HG02981 (cell line): ENCODE measurements around the gene ZBTB1.
"Not testable (repeated sequence)": the region's sequence is repeated elsewhere in the genome, so short reads cannot be mapped to it uniquely, and the experiment has no call there.

Experiments
- ATAC-seq: cut with Tn5 transposase; IDR thresholded peaks from one replicate; pipeline ENCODE4 v1.9.1; 2021; ENCODE audit warnings: mild to moderate bottlenecking, moderate library complexity; ENCODE audit not compliant: unreplicated experiment

ZBTB1 gene

GRCh38 chr14:64522591-64523355 is 18.2 kb downstream of the ZBTB1 start:
- no peak for ATAC-seq

GRCh38 chr14:64525354-64525753 is 20.8 kb downstream of the ZBTB1 start:
- no peak for ATAC-seq

- no peak for ATAC-seq
These were observed 27.0 kb downstream of the ZBTB1 start for GRCh38 chr14:64531567-64531966.

GRCh38 chr14:64536488-64537245 is 32.1 kb downstream of the ZBTB1 start:
- ATAC-seq = no peak

- peak; percentile 95 for ATAC-seq
These were observed 35.9 kb downstream of the ZBTB1 start, which contains the start of gene HSPA2 for GRCh38 chr14:64540208-64541202. TSS of gene HSPA2 (plus strand) at chr14:64540741. CDS start at chr14:64540850, 109 bp downstream.

GRCh38 chr14:64541261-64541971 is 36.8 kb downstream of the ZBTB1 start:
- ATAC-seq = no peak

GRCh38 chr14:64541972-64542835 is 37.6 kb downstream of the ZBTB1 start:
- ATAC-seq = no peak

- no peak for ATAC-seq
These were observed 38.2 kb downstream of the ZBTB1 start for GRCh38 chr14:64542836-64543201.

GRCh38 chr14:64544607-64545312 is 40.2 kb downstream of the ZBTB1 start:
- ATAC-seq = no peak

- ATAC-seq = no peak
These were observed 44.4 kb downstream of the ZBTB1 start for GRCh38 chr14:64549016-64549415.

GRCh38 chr14:64549791-64550620 is 45.4 kb downstream of the ZBTB1 start, which contains the start of gene PPP1R36:
TSS of gene PPP1R36 (plus strand) at chr14:64549961. CDS start at chr14:64549998, 37 bp downstream.
- ATAC-seq = no peak

- no peak for ATAC-seq
These were observed 46.2 kb downstream of the ZBTB1 start for GRCh38 chr14:64550621-64551333.

GRCh38 chr14:64554556-64554955 is 50.0 kb downstream of the ZBTB1 start:
- no peak for ATAC-seq

- no peak for ATAC-seq
These were observed 52.0 kb downstream of the ZBTB1 start for GRCh38 chr14:64556526-64556925.

- ATAC-seq = not testable (repeated sequence)
These were observed 53.6 kb downstream of the ZBTB1 start for GRCh38 chr14:64558216-64558615.

GRCh38 chr14:64561631-64562030 is 57.1 kb downstream of the ZBTB1 start:
- no peak for ATAC-seq

GRCh38 chr14:64562436-64562835 is 57.9 kb downstream of the ZBTB1 start:
- ATAC-seq = no peak
